22Rv1 (cell line): ENCODE measurements around the gene LEO1.

Source experiments
- H3K27ac ChIP-seq: fragments of 450-650 bp; 2 replicates; pipeline ENCODE4 v1.5.1; 2017
- CTCF ChIP-seq: fragments of 450-650 bp; IDR thresholded peaks from 2 replicates; pipeline ENCODE4 v1.5.1; 2017; ENCODE audit warnings: mild to moderate bottlenecking
- ZFX ChIP-seq: fragments of 450-650 bp; IDR thresholded peaks from 2 replicates; pipeline ENCODE4 v1.6.1; 2017; ENCODE audit warnings: antibody characterized with exemption, borderline replicate concordance

LEO1 gene

GRCh38 chr15:52002351-52002750, 30.8 kb upstream of the LEO1 start:
- TF ChIP-seq ZFX (no peak), CTCF (no peak)
- H3K27ac ChIP-seq = no peak overlapping the region

- no peak for TF ChIP-seq CTCF
- H3K27ac ChIP-seq = no peak overlapping the region
These were observed 21.4 kb upstream of the LEO1 start for GRCh38 chr15:51992953-51993352.

GRCh38 chr15:51991141-51991540, 19.6 kb upstream of the LEO1 start:
- no peak for TF ChIP-seq CTCF
- H3K27ac ChIP-seq = peak overlapping the region; percentile 61

- H3K27ac ChIP-seq = no peak overlapping the region
- TF ChIP-seq ZFX (no peak), CTCF (no peak)
These were observed 11.2 kb upstream of the LEO1 start for GRCh38 chr15:51982770-51983103.

- TF ChIP-seq ZFX = no peak
- peak; percentile 68 for TF ChIP-seq CTCF
- H3K27ac ChIP-seq = no peak overlapping the region
These were observed 10.6 kb upstream of the LEO1 start for GRCh38 chr15:51982013-51982769.

- no peak overlapping the region for H3K27ac ChIP-seq
- TF ChIP-seq CTCF (no peak), ZFX (no peak)
These were observed 2.2 kb upstream of the LEO1 start for GRCh38 chr15:51973775-51974174.

- TF ChIP-seq ZFX = no peak
- no peak for TF ChIP-seq CTCF
- H3K27ac ChIP-seq = no peak overlapping the region
These were observed 1.6 kb upstream of the LEO1 start for GRCh38 chr15:51973220-51973619.
